Coronary artery (tissue), 2 donors: ENCODE results near the gene LRRC4.

ENCODE experiments used
- DNase-seq: peaks from one replicate; pipeline ENCODE4 v3.0.0-alpha.2; 2017; ENCODE audit warnings: low spot score
- H3K27ac ChIP-seq, 2 donors: fragments of 200-600 bp; sonication (generic); one replicate each; pipeline ENCODE4 v1.5.1; 2016 to 2019
- H3K4me3 ChIP-seq: fragments of 200-600 bp; sonication (generic); 2 replicates; pipeline ENCODE4 v1.5.1; 2016; ENCODE audit warnings: mild to moderate bottlenecking, moderate library complexity
- CTCF ChIP-seq: fragments of 200-600 bp; sonication (generic); IDR thresholded peaks from one replicate; pipeline ENCODE4 v1.5.1; 2019; ENCODE audit warnings: antibody characterized with exemption

Gene LRRC4

GRCh38 chr7:128003167-128003566 lies 28.1 kb downstream of the LRRC4 start:
- Histone ChIP-seq H3K4me3 (no peak overlapping the region), H3K27ac (no peak overlapping the region)
- no peak for DNase-seq
- no peak for TF ChIP-seq CTCF

GRCh38 chr7:128000854-128001265 lies 30.4 kb downstream of the LRRC4 start:
- Histone ChIP-seq H3K4me3 (no peak overlapping the region), H3K27ac (no peak overlapping the region)
- DNase-seq = no peak
- no peak for TF ChIP-seq CTCF

- TF ChIP-seq CTCF = no peak
- no peak overlapping the region for H3K27ac ChIP-seq
Observed at GRCh38 chr7:128000048-128000447, 31.2 kb downstream of the LRRC4 start.

GRCh38 chr7:127998671-127999070 lies 32.6 kb downstream of the LRRC4 start:
- no peak for DNase-seq
- H3K4me3 ChIP-seq = no peak overlapping the region
- H3K27ac ChIP-seq = no peak overlapping the region
- no peak for TF ChIP-seq CTCF

More at GRCh38 chr7:128000048-128000447, 31.2 kb downstream of the LRRC4 start:
- no peak for DNase-seq
- H3K4me3 ChIP-seq = no peak overlapping the region

- Histone ChIP-seq H3K4me3 (no peak overlapping the region), H3K27ac (no peak overlapping the region)
- DNase-seq = no peak
- no peak for TF ChIP-seq CTCF
Observed at GRCh38 chr7:127997226-127997922, 33.9 kb downstream of the LRRC4 start.

GRCh38 chr7:127996253-127997071 lies 34.8 kb downstream of the LRRC4 start:
- TF ChIP-seq CTCF = no peak
- DNase-seq = no peak
- H3K4me3 ChIP-seq = no peak overlapping the region
- peak overlapping the region in 1 of 2 donors; percentile 14 for H3K27ac ChIP-seq

- no peak for DNase-seq
- no peak for TF ChIP-seq CTCF
- peak overlapping the region in 1 of 2 donors; percentile 77 for H3K27ac ChIP-seq
- H3K4me3 ChIP-seq = peak overlapping the region; percentile 11
Observed at GRCh38 chr7:127995881-127996215, 35.4 kb downstream of the LRRC4 start.
